Panc1 (cell line): ENCODE data around the gene SIGLEC15. TPM values are rescaled to one million over a fixed set of nuclear protein-coding genes. Genes with fewer than 3 reads are reported as not detected.

ENCODE experiments used
- ATAC-seq: fragments of 200-7000 bp; cut with Tn5 transposase; 2 replicates; pipeline ENCODE4 v1.9.1; 2020; ENCODE audit warnings: mild to moderate bottlenecking, moderate library complexity
- BruUV-seq: library from RNA; stranded (reverse); fragments of 400-500 nt; replicated peaks from 2 replicates; lab custom pipeline; 2021; lab: Mats Ljungman, UMichigan
- CTCF ChIA-PET: fragments of 300-600 bp; sonication (Branson Sonifier 250); formaldehyde crosslinking; loops from one replicate; lab custom pipeline; 2022; ENCODE audit warnings: antibody characterized with exemption; lab: Charles Lee
- POLR2A ChIA-PET: fragments of 300-600 bp; sonication (Branson Sonifier 250); formaldehyde crosslinking; loops from one replicate; lab custom pipeline; 2022; ENCODE audit warnings: antibody characterized with exemption; lab: Charles Lee
- DNase-seq: peaks from one replicate; pipeline ENCODE4 v3.0.0-alpha.2; 2010; ENCODE audit warnings: low read depth, low spot score
- H3K27ac ChIP-seq: 2 replicates; pipeline ENCODE4 v1.5.1; 2011; ENCODE audit warnings: mild to moderate bottlenecking, low read length, inconsistent platforms
- H3K27me3 ChIP-seq: fragments of 200-500 bp; sonication (Bioruptor generic); 2 replicates; pipeline ENCODE4 v1.6.0; 2014; ENCODE audit warnings: low read length, inconsistent platforms; ENCODE audit not compliant: control insufficient read depth, insufficient read depth
- H3K36me3 ChIP-seq: fragments of 200-500 bp; sonication (Bioruptor generic); 2 replicates; pipeline ENCODE4 v1.5.1; 2014; ENCODE audit warnings: inconsistent platforms, mild to moderate bottlenecking, low read length, moderate library complexity; ENCODE audit not compliant: control insufficient read depth, insufficient read depth
- H3K4me1 ChIP-seq: 2 replicates; pipeline ENCODE4 v1.5.1; 2011; ENCODE audit warnings: inconsistent platforms, mild to moderate bottlenecking, low read length, moderate library complexity; ENCODE audit not compliant: control insufficient read depth, insufficient read depth
- H3K4me3 ChIP-seq, 2 experiments: 2 replicates each; pipeline ENCODE4 v1.5.1; 2011 to 2012; ENCODE audit warnings: low read depth in 2 of 2, low read length in 2 of 2, mild to moderate bottlenecking in 2 of 2, inconsistent platforms in 1 of 2, moderate library complexity in 1 of 2
- H3K9me3 ChIP-seq: fragments of 200-500 bp; sonication (Bioruptor generic); 2 replicates; pipeline ENCODE4 v1.5.1; 2014; ENCODE audit warnings: low read depth, mild to moderate bottlenecking, inconsistent platforms, low read length, moderate library complexity; ENCODE audit not compliant: control insufficient read depth, insufficient read depth
- CTCF ChIP-seq: fragments of 450-650 bp; IDR thresholded peaks from 2 replicates; pipeline ENCODE4 v1.5.1; 2017; ENCODE audit warnings: mild to moderate bottlenecking
- POLR2AphosphoS5 ChIP-seq: IDR thresholded peaks from 2 replicates; pipeline ENCODE4 v1.6.1; 2012; ENCODE audit warnings: mild to moderate bottlenecking, low read depth, low read length, moderate library complexity
- REST ChIP-seq, 2 experiments: IDR thresholded peaks; 2 replicates each; pipeline ENCODE4 v1.6.1; 2011 to 2012; ENCODE audit warnings: low read depth in 2 of 2, control low read depth in 1 of 2, low read length in 1 of 2, mild to moderate bottlenecking in 1 of 2, moderate library complexity in 1 of 2; ENCODE audit not compliant: insufficient read depth in 1 of 2
- SIN3A ChIP-seq: IDR thresholded peaks from 2 replicates; pipeline ENCODE4 v1.6.1; 2012; ENCODE audit warnings: low read depth, mild to moderate bottlenecking, low read length, moderate library complexity, borderline replicate concordance; ENCODE audit not compliant: insufficient read depth
- in situ Hi-C: cut with HindIII; loops from 2 replicates; pipeline ENCODE4 v1.10.0; 2016; ENCODE audit warnings: low sequenced_read_pairs, low pct_unique_long_range_greater_than_20kb
- intact Hi-C: fragments of 100-400 bp; cut with micrococcal nuclease; formaldehyde crosslinking; loops from one replicate; pipeline ENCODE4 v1.10.0; 2022; ENCODE audit not compliant: unreplicated experiment
- total RNA-seq: library from RNA; stranded (reverse); gene quantifications from one replicate; pipeline ENCODE4 v1.2.1, GENCODE V29; 2021; ENCODE audit not compliant: unreplicated experiment

The SIGLEC15 gene
- total RNA-seq, 1 experiment from 2014 or later = 0.23 TPM

- DNase-seq (no peak), ATAC-seq (no peak)
- CTCF ChIA-PET = interaction anchor here (0.7 kb wide), 1 partner anchor 217 kb away, joined by 4 read pairs; no protein-coding TSS in a partner anchor
- BruUV-seq = no TSS peak
- no peak for TF ChIP-seq CTCF
- in situ Hi-C loops = no loop called here
- POLR2A ChIA-PET = no interaction called here
- Histone ChIP-seq H3K4me1 (no peaks in the 10 kb centered on the region), H3K4me3 (no peak overlapping the region), H3K9me3 (no peaks in the 10 kb centered on the region), H3K27me3 (no peaks in the 10 kb centered on the region), H3K36me3 (no peaks in the 10 kb centered on the region), H3K27ac (no peak overlapping the region)
- intact Hi-C loops = no loop called here
These were observed 49.2 kb downstream of the SIGLEC15 start for GRCh38 chr18:45874491-45875184.

- Histone ChIP-seq H3K27ac (no peak overlapping the region), H3K9me3 (no peaks in the 10 kb centered on the region), H3K27me3 (no peaks in the 10 kb centered on the region), H3K4me1 (no peaks in the 10 kb centered on the region), H3K36me3 (no peaks in the 10 kb centered on the region), H3K4me3 (no peak overlapping the region)
- DNase-seq = no peak
- CTCF ChIA-PET = no interaction called here
- in situ Hi-C loops (no loop called here), intact Hi-C loops (no loop called here)
- TF ChIP-seq POLR2AphosphoS5 (no peak), CTCF (no peak), SIN3A (no peak), REST (IDR thresholded peaks at IDR 0.05; ENCODE audit: insufficient read depth in 1 of 2, low read depth in 2 of 2, low read length in 1 of 2) (no peak)
- POLR2A ChIA-PET = no interaction called here
- ATAC-seq = no peak
- BruUV-seq = no TSS peak
These were observed 50.7 kb downstream of the SIGLEC15 start for GRCh38 chr18:45876161-45876560.
